Cortex of kidney (tissue), 1 donor: ENCODE results near the gene DAG1.

Experiments
- DNase-seq: peaks from one replicate; lab custom pipeline; 2025; lab: John Stamatoyannopoulos, UW

The DAG1 gene

GRCh38 chr3:49469936-49470713 is at the start of gene DAG1:
Gene DAG1 (plus strand): TSS chr3:49470267. CDS start chr3:49510535, 40,268 bp downstream.
- peak; percentile 54 for DNase-seq

GRCh38 chr3:49421890-49422378 is 48.1 kb upstream of the DAG1 start:
- no peak for DNase-seq

GRCh38 chr3:49422379-49423248 is 47.5 kb upstream of the DAG1 start, which contains the start of gene AMT:
Gene AMT (minus strand): TSS chr3:49422473. CDS start chr3:49422450, 23 bp downstream.
- DNase-seq: no peak

- no peak for DNase-seq
Measured at GRCh38 chr3:49424816-49425215, 45.3 kb upstream of the DAG1 start.

- no peak for DNase-seq
Measured at GRCh38 chr3:49427586-49427985, 42.5 kb upstream of the DAG1 start.

GRCh38 chr3:49428752-49429080 is 41.4 kb upstream of the DAG1 start:
- no peak for DNase-seq

GRCh38 chr3:49434731-49435130 is 35.3 kb upstream of the DAG1 start:
- DNase-seq: no peak

GRCh38 chr3:49445391-49445790 is 24.7 kb upstream of the DAG1 start:
- DNase-seq: no peak

- no peak for DNase-seq
Measured at GRCh38 chr3:49453621-49454020, 16.4 kb upstream of the DAG1 start.

- no peak for DNase-seq
Measured at GRCh38 chr3:49454458-49454857, 15.6 kb upstream of the DAG1 start.

- DNase-seq: no peak
Measured at GRCh38 chr3:49454898-49455681, 15.0 kb upstream of the DAG1 start.

- DNase-seq: no peak
Measured at GRCh38 chr3:49456466-49456865, 13.6 kb upstream of the DAG1 start.

- no peak for DNase-seq
Measured at GRCh38 chr3:49460188-49460890, 9.7 kb upstream of the DAG1 start.

GRCh38 chr3:49460956-49461355 is 9.1 kb upstream of the DAG1 start:
- DNase-seq: no peak

GRCh38 chr3:49461443-49462171 is 8.5 kb upstream of the DAG1 start:
- DNase-seq: no peak

- DNase-seq: no peak
Measured at GRCh38 chr3:49462222-49462621, 7.8 kb upstream of the DAG1 start.

GRCh38 chr3:49465270-49466034 is 4.6 kb upstream of the DAG1 start:
- DNase-seq: no peak

- no peak for DNase-seq
Measured at GRCh38 chr3:49466085-49466484, 4.0 kb upstream of the DAG1 start.

- DNase-seq: no peak
Measured at GRCh38 chr3:49469037-49469935, 781 bp upstream of the DAG1 start.
